Subcutaneous abdominal adipose tissue (tissue), 5 donors: ENCODE measurements around the gene TEX10.
A peak's percentile ranks its signal among the peaks of the same experiment; 100 is the strongest.

Source experiments
- H3K27ac ChIP-seq: one replicate; pipeline ENCODE4 v1.7.0; 2013; ENCODE audit warnings: low read depth, mild to moderate bottlenecking, inconsistent platforms, low read length, moderate library complexity
- H3K27me3 ChIP-seq, 5 donors: one replicate each; pipeline ENCODE4 v1.7.0; 2013; ENCODE audit warnings: low read length in 5 of 5, inconsistent platforms in 1 of 5; ENCODE audit not compliant: control insufficient read depth in 5 of 5, insufficient read depth in 4 of 5
- H3K36me3 ChIP-seq, 5 donors: one replicate each; pipeline ENCODE4 v1.7.0; 2013; ENCODE audit warnings: low read length in 5 of 5; ENCODE audit not compliant: control insufficient read depth in 5 of 5, insufficient read depth in 5 of 5
- H3K4me1 ChIP-seq, 5 donors: one replicate each; pipeline ENCODE4 v1.7.0; 2013; ENCODE audit warnings: low read length in 5 of 5, mild to moderate bottlenecking in 3 of 5, moderate library complexity in 1 of 5; ENCODE audit not compliant: control insufficient read depth in 5 of 5, insufficient read depth in 5 of 5
- H3K4me3 ChIP-seq, 5 donors: one replicate each; pipeline ENCODE4 v1.7.0; 2013; ENCODE audit warnings: low read length in 5 of 5, low read depth in 1 of 5
- H3K9ac ChIP-seq, 5 donors: one replicate each; pipeline ENCODE4 v1.7.0; 2013; ENCODE audit warnings: low read length in 5 of 5, mild to moderate bottlenecking in 4 of 5, moderate library complexity in 3 of 5
- H3K9me3 ChIP-seq, 5 donors: one replicate each; pipeline ENCODE4 v1.7.0; 2013; ENCODE audit warnings: low read length in 5 of 5; ENCODE audit not compliant: control insufficient read depth in 5 of 5
- donor health status: healthy.
- donor health status: healthy.
- donor health status: healthy.
- donor health status: healthy.
- donor health status: healthy.

TEX10 gene

DNA sequence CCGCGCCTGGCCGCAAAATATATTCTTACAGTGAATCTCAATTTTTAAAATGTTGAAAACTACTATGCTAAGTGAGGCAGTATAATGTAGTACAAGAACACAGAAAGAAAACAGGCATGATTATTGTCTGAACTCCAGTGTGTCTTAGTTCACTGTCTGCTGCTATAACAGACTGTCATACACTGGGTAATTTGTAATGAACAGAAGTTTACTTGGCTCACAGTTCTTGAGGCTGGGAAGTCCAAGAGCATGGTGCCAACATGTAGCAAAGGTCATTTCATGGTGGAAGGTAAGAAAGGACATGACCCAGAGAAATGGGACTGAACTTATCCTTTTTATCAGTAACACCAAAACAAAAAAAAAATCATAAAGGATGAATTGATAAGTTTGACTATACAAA, 19.9 kb upstream of the TEX10 start:
- no peaks in the 10 kb centered on the region for H3K36me3 ChIP-seq
- H3K9me3 ChIP-seq, result peaks cover 0 to 5% (median 0%) of the 10 kb centered on the region in 5 donors
- no peak overlapping the region for H3K4me3 ChIP-seq
- no peaks in the 10 kb centered on the region for H3K4me1 ChIP-seq
- no peak overlapping the region for H3K9ac ChIP-seq
- no peaks in the 10 kb centered on the region for H3K27me3 ChIP-seq
- no peak overlapping the region for H3K27ac ChIP-seq

DNA sequence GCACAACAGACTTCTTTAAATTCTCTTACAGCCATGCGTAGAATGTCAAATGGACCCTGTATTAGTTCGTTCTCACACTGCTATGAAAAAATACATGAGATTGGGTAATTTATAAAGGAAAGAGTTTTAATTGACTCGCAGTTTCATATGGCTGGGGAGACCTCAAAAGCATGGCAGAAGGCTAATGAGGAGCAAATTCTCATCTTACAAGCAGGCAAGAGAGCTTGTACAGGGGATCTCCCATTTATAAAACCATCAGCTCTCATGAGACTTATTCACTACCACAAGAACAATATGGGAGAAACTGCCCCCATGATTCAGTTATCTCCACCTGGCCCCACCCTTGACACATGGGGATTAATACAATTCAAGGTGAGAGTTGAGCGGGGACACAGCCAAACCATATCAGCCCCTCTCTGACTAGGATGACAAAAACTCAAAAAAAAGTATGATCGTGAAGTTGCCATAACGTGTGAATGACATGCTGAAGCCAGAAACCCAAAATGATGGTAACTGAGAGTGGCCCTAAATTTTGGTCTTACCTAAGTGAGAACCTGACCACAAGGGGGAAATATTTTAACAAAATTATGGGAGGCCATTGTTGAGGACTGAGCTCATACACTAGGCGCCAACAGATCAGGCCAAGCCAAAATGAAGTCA, 17.5 kb upstream of the TEX10 start:
- Histone ChIP-seq H3K4me1 (no peaks in the 10 kb centered on the region), H3K36me3 (no peaks in the 10 kb centered on the region), H3K27me3 (no peaks in the 10 kb centered on the region), H3K9me3 (no peaks in the 10 kb centered on the region), H3K4me3 (no peak overlapping the region), H3K9ac (no peak overlapping the region), H3K27ac (no peak overlapping the region)

DNA sequence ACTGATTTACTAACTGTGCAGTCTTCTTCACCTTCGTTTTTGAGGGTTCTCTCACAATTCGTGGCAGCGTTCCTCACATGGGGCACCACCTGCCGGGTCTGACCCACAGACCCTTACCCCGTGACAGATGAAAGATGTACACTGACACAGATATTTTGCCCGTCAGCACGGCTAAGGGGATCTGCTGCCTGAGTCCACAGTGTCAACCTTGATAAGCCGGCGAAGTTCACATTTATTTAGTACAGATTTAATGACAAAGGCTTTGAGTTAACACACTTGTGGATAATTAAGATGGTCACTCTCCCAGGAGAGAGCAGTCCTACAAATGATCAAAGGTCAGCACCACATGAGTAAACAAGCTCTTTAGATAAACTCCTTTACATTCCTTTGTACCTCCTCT, 15.9 kb upstream of the TEX10 start:
- Histone ChIP-seq H3K27ac (no peak overlapping the region), H3K27me3 (no peaks in the 10 kb centered on the region), H3K9ac (no peak overlapping the region), H3K4me3 (no peak overlapping the region), H3K36me3 (no peaks in the 10 kb centered on the region), H3K9me3 (no peaks in the 10 kb centered on the region), H3K4me1 (no peaks in the 10 kb centered on the region)

DNA sequence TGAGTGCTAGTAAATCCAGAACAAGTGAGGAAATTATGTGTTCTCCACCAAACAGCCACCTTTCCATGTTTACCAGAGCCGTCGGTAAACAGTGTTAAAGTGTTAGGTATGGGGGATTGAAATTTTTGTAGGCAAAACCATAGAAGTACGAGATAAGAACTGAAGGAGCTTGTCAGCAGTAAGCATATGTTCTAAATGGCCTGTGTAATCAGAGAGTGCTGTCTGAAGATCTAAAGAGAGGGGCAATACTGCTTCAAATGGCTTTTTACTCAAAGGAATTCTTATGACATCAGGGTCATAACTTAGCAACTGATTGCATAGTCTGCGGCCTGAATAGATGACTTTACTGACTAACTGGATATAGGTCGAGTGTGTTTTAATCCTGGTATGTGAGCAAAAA, 13.4 kb upstream of the TEX10 start:
- Histone ChIP-seq H3K36me3 (no peaks in the 10 kb centered on the region), H3K4me3 (no peak overlapping the region), H3K27me3 (no peaks in the 10 kb centered on the region), H3K9ac (no peak overlapping the region), H3K9me3 (no peaks in the 10 kb centered on the region), H3K27ac (no peak overlapping the region), H3K4me1 (no peaks in the 10 kb centered on the region)

DNA sequence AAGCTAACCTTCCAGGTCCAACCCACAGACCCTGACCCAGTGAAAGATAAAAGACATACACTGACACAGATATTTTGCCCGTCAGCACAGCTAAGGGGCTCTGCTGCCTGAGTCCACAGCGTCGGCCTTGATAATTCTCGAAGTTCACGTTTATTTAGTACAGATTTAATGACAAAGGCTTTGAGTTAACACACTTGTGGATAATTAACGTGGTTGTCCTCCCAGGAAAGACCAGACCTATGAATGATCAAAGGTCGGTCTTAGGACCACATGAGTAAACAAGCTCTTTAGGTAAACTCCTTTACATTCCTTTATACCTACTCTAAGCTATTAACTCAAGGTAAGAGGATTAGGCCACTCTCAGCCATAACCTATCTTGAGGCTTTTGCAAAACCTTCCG, 11.3 kb upstream of the TEX10 start:
- H3K9ac ChIP-seq, result no peak overlapping the region
- no peak overlapping the region for H3K4me3 ChIP-seq
- H3K36me3 ChIP-seq, result no peaks in the 10 kb centered on the region
- no peak overlapping the region for H3K27ac ChIP-seq
- H3K27me3 ChIP-seq, result no peaks in the 10 kb centered on the region
- H3K9me3 ChIP-seq, result no peaks in the 10 kb centered on the region
- H3K4me1 ChIP-seq, result no peaks in the 10 kb centered on the region

DNA sequence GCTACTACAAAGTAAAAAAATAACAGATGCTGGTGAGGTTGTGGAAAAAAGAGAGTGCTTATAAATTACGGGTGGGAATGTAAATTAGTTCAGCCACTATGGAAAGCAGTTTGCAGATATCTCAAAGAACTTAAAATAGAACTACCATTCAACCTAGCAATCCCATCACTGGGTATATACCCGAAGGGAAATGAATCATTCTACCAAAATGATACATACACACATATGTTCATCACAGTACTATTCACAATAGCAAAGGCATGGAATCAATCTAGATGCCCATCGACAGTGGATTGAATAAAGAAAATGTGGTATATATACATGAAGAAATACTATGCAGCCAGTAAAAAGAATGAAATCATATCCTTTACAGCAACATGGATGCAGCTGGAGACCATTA, 6.3 kb upstream of the TEX10 start:
- H3K27me3 ChIP-seq, result no peaks in the 10 kb centered on the region
- H3K9me3 ChIP-seq, result no peaks in the 10 kb centered on the region
- no peaks in the 10 kb centered on the region for H3K4me1 ChIP-seq
- no peak overlapping the region for H3K4me3 ChIP-seq
- no peak overlapping the region for H3K9ac ChIP-seq
- no peaks in the 10 kb centered on the region for H3K36me3 ChIP-seq
- no peak overlapping the region for H3K27ac ChIP-seq

DNA sequence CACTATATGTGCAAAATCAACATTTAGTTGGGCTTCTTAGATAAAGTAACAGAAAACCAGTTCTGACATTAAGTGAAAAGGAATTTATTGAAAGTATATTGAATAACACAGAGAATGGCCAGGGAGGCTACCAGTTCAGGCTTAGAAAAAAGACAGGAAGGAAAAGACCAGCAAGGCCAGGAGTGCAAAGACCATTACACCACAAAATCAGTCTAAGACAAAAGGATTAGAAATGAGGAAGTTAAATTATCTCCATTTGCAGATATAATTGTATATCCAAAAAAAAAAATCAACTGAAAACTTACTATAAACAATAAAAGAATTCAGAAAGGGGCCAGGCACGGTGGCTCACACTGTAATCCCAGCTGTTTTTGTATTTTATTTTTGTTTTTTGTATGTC, 4.8 kb upstream of the TEX10 start:
- Histone ChIP-seq H3K27me3 (no peaks in the 10 kb centered on the region), H3K9ac (no peak overlapping the region), H3K9me3 (no peaks in the 10 kb centered on the region), H3K4me3 (no peak overlapping the region), H3K27ac (no peak overlapping the region), H3K4me1 (peaks cover 0 to 10% (median 6%) of the 10 kb centered on the region in 5 donors), H3K36me3 (no peaks in the 10 kb centered on the region)

DNA sequence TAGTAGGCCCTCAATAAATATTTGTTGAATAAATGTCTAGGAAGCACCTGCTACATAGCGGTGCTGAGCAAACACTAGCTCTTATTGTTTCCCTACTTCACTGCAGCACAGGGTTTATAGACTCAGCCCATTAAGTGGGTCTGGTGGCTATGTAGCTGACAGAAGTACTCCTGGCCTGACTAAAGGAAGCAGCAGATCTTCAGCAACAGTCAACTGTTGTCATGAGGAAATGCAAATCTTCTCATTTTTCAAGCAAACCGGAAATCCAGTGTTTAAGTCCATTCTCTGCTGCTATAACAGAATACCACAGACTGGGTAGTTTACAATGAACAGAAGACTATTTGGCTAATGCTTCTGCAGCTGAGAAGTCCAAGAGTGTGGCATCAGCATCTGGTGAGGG, 2.8 kb upstream of the TEX10 start:
- Histone ChIP-seq H3K9me3 (no peaks in the 10 kb centered on the region), H3K9ac (no peak overlapping the region), H3K27ac (no peak overlapping the region), H3K27me3 (no peaks in the 10 kb centered on the region), H3K4me1 (peaks cover 0 to 22% (median 21%) of the 10 kb centered on the region in 5 donors), H3K4me3 (no peak overlapping the region), H3K36me3 (no peaks in the 10 kb centered on the region)

DNA sequence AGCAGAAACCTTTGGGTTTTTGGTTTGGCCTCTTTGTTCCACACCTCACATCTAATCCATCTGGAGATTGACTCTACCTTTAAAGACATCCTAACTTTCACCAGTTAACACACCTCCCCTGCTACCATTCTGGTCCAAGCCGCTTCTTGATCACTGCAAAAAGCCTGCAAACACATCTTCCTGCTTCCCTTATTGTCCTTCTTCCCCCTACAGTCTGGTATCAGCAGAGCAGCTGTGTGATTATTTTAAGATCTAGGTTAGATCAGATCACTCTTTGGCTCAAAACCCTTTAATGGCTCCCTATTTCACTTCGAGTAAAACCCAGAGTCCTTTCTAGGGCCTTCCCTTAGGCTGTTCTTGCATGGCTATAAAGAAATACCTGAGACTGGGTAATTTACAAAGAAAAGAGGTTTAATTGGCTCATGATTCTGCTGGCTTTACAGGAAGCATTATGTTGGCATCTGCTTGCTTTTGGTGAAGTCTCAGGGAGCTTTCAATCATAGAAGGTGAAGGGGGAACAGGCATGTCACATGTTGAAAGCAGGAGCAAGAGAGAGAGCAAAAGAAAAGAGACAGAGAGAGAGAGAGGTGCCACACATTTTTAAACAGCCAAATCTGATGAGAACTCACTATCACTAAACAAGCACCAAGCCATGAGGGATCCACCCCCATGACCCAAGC, 1.5 kb upstream of the TEX10 start:
- H3K4me1 ChIP-seq, result peaks cover 0 to 24% (median 21%) of the 10 kb centered on the region in 5 donors

DNA sequence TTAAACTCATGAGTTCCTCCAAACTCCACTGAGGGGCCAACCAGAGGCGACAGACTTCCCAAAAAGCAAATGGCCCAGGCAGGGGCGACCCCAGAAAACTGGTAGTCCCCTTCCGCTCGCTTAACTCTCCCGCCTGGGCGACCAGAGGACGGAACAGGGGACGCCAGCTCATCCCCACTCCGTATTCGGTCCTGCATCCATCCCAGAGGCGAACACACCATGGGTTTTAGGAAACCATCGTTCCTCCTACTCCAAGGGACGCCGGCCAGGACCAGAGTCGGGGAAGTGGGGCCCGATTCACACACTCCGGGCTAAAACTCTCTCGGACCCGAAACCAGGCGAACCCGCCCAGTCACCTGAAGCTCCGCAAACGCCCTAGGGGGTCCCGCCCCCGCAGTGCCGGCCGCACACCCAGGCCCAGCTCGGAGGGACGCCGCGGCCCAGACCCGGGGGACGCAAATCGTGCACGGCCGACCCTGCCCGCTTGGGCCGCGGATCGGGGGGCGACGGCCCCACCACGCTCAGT, 478 bp downstream of the TEX10 start:
- no peaks in the 10 kb centered on the region for H3K27me3 ChIP-seq
- H3K9me3 ChIP-seq, result no peaks in the 10 kb centered on the region
- peak overlapping the region; percentile 16 to 93 (median 87) for H3K9ac ChIP-seq
- peaks cover 0 to 24% (median 21%) of the 10 kb centered on the region in 5 donors for H3K4me1 ChIP-seq
- H3K27ac ChIP-seq, result peak overlapping the region; percentile 69
- H3K4me3 ChIP-seq, result peak overlapping the region; percentile 83 to 95 (median 88)
- no peaks in the 10 kb centered on the region for H3K36me3 ChIP-seq

More for the DNA sequence above, 1.5 kb upstream of the TEX10 start:
- H3K36me3 ChIP-seq, result no peaks in the 10 kb centered on the region
- no peaks in the 10 kb centered on the region for H3K27me3 ChIP-seq
- H3K27ac ChIP-seq, result no peak overlapping the region
- no peak overlapping the region for H3K4me3 ChIP-seq
- no peaks in the 10 kb centered on the region for H3K9me3 ChIP-seq
- no peak overlapping the region for H3K9ac ChIP-seq
